H1 (cell line): ENCODE results near the gene SCAPER. TPM values are rescaled to one million over a fixed set of nuclear protein-coding genes. Genes with fewer than 3 reads are reported as not detected.

Experiments used
- ATF3 ChIP-seq: IDR thresholded peaks from 2 replicates; pipeline ENCODE4 v1.6.1; 2011; ENCODE audit warnings: low read depth, mild to moderate bottlenecking, low read length; ENCODE audit not compliant: insufficient read depth
- CBX5 ChIP-seq: fragments of 300-800, 300-1000 bp; sonication (generic); IDR thresholded peaks from 2 replicates; pipeline ENCODE4 v1.7.1; 2016; ENCODE audit warnings: antibody characterized with exemption, low read length, low read depth
- EGR1 ChIP-seq: IDR thresholded peaks from 2 replicates; pipeline ENCODE4 v1.6.1; 2011; ENCODE audit warnings: low read depth, low read length, borderline replicate concordance
- RNF2 ChIP-seq: fragments of 200-900, 300-1000 bp; sonication (generic); IDR thresholded peaks from 2 replicates; pipeline ENCODE4 v1.7.1; 2016; ENCODE audit warnings: borderline replicate concordance, low read depth, mild to moderate bottlenecking, antibody characterized with exemption, low read length; ENCODE audit not compliant: poor library complexity, severe bottlenecking; ENCODE audit errors: missing control alignments
- SAP30 ChIP-seq: fragments of 300-600 bp; sonication (generic); IDR thresholded peaks from 2 replicates; pipeline ENCODE4 v1.7.1; 2012; ENCODE audit warnings: low read length, moderate library complexity, mild to moderate bottlenecking, inconsistent platforms; ENCODE audit not compliant: insufficient read depth, insufficient replicate concordance
- polyA plus RNA-seq, 7 experiments: library from polyadenylated mRNA; depleted of rRNA in 3 of 7; stranded (reverse) in 5 of 7; unstranded in 2 of 7; fragments of >200 nt in 5 of 7; fragments of 200-250 nt in 2 of 7; gene quantifications; 1 replicate in 5 of 7; 2 replicates in 1 of 7; 4 replicates in 1 of 7; pipeline versions ENCODE4 v1.2.1 to v1.2.3, GENCODE V29; 2011 to 2013; ENCODE audit warnings: missing spikeins in 2 of 7, mixed read lengths in 2 of 7
- total RNA-seq: library from RNA; stranded (reverse); fragmentation: NEBNext Ultra II Directional; extraction: Animal tissue kit (Norgen Biotek cat#: 25700); gene quantifications from 2 replicates; pipeline ENCODE4 v1.2.1, GENCODE V29; 2021

SCAPER gene
- total and polyA plus RNA-seq, 2 of the 8 experiments (the other 6 are each of a cell fraction or from before 2014, with no cell fraction given), result 1.6 to 6.8 TPM

DNA sequence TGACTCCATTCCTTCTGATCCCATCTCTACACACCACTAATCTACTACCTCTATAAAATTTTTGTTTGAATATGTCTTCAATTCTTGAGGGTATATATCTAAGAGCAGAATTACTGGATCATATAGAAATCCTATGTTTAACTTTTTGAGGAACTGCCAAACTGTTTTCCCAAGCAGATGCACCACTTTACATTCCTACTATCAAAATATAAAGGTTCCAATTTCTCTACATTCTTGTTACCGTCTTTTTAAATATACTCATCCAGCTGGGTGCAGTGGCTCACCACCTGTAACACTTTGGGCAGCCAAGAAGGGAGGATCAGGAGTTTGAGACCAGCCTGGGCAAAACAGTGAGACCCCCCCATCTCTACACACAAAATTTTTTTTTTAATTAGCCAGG, 268.0 kb downstream of the SCAPER start (continued):
- TF ChIP-seq ATF3 (no peak), EGR1 (no peak), RNF2 (no peak), SAP30 (no peak), CBX5 (no peak)
